Ishikawa (cell line): ENCODE data around the gene FANCD2.

Source experiments
- CEBPB ChIP-seq: IDR thresholded peaks from 2 replicates; pipeline ENCODE4 v1.6.1; 2012
- MAX ChIP-seq: IDR thresholded peaks from 2 replicates; pipeline ENCODE4 v1.6.1; 2012
- TF ChIP-seq, protein P1 (sequence below): IDR thresholded peaks from 2 replicates; pipeline ENCODE4 v1.6.1; 2012; ENCODE audit warnings: low read depth, mild to moderate bottlenecking

DNA sequence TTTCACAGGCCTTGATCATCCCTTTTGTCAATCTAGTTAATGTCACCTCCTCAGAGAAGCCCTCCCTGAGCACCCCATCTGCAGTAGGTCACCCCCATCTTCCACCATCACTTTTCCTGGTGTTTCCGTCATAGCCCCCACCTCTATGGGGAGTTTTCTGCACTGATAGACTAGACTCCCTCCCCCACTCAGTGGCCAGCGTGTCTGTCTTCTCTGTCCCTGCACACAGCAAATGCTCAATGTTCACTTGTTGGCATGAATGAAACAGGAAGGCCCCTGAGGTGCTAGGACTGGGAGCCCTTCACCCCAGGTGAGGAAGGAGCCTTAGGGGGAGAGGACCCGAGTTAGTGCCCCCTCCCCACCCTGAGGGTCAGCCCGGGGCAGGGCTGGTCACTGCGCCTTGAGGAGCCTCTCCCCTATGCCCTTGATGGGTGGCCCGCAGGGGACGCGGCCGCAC, 15.8 kb upstream of the FANCD2 start:
- no peak for TF ChIP-seq MAX
- no peak for TF ChIP-seq CEBPB
- TF ChIP-seq, protein P1, sequence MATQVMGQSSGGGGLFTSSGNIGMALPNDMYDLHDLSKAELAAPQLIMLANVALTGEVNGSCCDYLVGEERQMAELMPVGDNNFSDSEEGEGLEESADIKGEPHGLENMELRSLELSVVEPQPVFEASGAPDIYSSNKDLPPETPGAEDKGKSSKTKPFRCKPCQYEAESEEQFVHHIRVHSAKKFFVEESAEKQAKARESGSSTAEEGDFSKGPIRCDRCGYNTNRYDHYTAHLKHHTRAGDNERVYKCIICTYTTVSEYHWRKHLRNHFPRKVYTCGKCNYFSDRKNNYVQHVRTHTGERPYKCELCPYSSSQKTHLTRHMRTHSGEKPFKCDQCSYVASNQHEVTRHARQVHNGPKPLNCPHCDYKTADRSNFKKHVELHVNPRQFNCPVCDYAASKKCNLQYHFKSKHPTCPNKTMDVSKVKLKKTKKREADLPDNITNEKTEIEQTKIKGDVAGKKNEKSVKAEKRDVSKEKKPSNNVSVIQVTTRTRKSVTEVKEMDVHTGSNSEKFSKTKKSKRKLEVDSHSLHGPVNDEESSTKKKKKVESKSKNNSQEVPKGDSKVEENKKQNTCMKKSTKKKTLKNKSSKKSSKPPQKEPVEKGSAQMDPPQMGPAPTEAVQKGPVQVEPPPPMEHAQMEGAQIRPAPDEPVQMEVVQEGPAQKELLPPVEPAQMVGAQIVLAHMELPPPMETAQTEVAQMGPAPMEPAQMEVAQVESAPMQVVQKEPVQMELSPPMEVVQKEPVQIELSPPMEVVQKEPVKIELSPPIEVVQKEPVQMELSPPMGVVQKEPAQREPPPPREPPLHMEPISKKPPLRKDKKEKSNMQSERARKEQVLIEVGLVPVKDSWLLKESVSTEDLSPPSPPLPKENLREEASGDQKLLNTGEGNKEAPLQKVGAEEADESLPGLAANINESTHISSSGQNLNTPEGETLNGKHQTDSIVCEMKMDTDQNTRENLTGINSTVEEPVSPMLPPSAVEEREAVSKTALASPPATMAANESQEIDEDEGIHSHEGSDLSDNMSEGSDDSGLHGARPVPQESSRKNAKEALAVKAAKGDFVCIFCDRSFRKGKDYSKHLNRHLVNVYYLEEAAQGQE, result no peak
